Stimulated activated CD4-positive, alpha-beta T cell treated with anti-CD3 and anti-CD28 coated beads, TNF-alpha, amount 100 ng/mL, for 48 hours (primary cell): ENCODE measurements around the gene EHHADH.
"Not testable (repeated sequence)": the region's sequence is repeated elsewhere in the genome, so short reads cannot be mapped to it uniquely, and the experiment has no call there.

Experiments
- DNase-seq, 3 donors: peaks; one replicate each; pipeline ENCODE4 v3.0.0-alpha.2; 2020; ENCODE audit warnings: low read depth in 3 of 3

EHHADH gene

DNA sequence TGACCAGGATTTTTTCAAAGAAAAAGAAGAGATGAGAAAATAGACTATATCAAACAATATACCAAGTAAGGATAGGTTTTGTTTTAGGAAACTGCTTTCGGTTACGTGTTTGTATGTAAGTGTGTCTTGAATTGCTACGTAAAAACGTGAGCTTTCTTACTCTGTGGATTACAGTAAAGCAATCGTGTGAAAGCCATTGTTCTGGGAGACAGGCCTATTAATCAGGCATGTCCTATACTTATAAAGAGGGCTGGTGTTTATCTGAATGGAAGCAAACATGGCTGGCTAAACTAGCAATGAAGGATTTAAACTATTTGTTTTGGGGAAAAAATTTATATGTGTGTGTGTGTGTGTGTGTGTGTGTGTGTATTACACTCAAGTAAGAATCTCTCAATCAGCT lies 2.6 kb downstream of the EHHADH start:
- no peak for DNase-seq

DNA sequence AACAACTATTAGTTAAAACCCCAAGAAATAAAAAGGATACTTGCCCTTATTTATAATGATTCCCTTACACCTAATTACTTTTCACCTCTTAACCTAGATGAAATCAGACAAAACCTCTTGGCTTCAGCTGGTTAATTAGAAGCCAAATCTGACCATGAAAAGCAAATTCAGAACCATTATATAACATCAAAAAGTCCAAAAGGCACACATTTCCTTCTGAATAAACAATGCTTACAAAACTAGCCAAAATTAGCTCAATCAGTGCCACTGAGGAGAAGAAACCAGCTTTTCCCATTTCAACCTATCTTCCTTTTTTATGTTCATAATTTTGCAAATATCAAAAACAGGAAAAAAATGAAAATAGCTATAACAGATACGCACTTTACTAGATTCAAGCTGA lies 3.2 kb downstream of the EHHADH start:
- DNase-seq: no peak

DNA sequence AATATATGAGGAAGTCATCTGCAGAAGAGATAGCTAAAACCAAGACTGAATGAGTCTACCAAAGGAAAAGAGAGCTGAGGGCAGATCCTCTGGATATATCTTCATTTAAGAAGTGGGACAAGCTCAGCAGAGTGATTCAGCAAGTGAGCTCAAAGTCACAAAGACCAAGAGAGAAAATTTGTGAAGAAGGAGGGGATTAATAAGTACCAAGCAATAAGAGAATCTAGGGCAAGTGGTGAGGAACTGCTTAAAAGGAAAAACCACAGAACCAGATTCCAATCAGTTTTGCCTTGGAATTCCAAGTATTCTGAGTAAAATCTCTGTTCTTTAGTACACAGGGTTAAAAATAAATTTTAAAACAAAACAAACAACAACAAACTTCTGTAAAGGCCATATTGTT lies 3.6 kb downstream of the EHHADH start:
- no peak for DNase-seq

DNA sequence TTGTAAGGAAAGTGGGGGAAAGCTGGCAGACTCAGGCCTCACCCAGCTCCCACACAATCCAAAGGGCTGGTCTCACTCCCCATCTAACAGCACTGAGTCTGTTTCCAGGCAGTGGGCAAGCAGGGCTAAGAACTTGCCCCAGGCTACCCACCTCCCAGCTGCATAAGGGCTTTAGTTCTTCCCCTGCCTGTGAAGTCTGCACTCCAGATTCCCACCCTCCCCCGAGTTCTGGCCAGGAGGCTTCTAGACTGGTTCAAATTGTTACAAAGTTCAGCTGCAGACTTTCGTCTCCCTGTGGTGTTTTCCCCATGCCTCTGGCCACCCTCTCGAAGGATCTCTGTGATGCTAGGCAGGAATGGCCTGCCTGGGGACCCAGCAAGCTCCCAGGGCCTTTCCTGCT lies 11.2 kb downstream of the EHHADH start:
- DNase-seq: no peak

DNA sequence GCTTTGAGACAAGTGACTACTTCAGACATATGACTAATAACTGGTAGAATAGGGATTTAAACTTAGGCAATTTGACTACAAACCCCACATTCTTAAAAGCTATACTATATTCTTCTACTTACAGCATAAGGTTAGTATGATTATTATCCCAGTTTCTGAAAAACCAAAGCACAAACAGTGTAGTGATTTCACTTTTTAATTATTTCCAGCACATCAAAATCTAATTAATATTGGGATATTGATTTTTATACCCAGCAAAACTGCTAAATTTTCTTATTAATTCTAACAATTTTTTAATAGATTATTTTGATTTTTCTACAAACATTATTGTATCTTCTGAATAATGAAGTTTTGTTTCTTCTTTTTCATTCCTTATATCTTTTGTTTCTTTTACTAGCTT lies 16.9 kb downstream of the EHHADH start:
- DNase-seq: no peak

DNA sequence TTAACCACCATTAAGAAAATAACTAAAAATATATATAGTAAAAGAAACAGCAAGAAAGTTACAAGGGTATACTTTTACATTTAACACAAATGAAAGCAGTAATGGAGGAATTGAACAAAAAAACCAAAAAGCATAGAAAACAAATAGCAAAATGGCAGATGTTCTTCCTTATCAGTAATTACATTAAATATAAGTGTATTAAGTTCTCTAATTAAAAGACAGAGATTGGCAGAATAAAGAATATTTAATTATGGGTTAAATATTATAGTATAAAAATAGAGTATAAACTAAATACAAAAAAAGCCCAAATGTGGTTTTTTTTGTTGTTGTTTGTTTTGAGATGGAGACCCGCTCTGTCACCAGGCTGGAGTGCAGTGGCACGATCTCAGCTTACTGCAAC lies 20.5 kb downstream of the EHHADH start:
- no peak for DNase-seq

DNA sequence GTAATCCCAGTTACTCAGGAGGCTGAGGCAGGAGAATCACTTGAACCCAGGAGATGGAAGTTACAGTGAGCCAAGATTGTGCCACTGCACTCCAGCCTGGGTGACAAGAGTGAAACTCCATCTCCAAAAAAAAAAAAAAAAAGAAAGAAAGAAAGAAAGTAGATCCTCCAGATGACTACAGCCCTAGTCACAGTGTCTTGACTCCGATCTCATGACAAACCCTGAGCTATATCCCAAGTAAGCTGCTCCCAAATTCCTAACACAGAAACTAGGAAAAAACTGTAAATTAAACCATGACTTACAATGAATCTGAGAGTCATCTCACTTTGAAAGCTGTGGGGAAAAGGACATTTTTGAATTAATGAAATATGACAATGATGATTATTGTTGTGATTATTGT lies 27.3 kb downstream of the EHHADH start:
- DNase-seq: not testable (repeated sequence)

DNA sequence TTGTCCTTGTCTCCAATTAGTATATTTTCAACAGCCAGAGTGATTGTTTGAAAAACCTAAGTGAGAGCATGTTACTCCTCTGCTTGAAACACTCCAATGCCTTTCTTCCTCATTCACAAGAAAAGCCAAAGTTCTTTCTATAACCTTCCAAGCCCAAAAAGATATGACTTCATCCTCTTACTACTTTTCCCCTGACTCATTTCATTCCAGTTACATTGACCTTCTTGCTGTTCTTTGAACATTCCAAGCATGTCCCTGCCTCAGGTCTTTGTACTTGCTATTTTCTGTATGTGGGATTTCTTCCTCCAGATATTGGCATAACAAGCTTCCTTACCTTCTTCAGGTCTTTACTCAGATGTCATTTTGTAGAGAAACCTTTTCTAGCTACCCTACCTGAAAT lies 28.3 kb downstream of the EHHADH start:
- DNase-seq: no peak

DNA sequence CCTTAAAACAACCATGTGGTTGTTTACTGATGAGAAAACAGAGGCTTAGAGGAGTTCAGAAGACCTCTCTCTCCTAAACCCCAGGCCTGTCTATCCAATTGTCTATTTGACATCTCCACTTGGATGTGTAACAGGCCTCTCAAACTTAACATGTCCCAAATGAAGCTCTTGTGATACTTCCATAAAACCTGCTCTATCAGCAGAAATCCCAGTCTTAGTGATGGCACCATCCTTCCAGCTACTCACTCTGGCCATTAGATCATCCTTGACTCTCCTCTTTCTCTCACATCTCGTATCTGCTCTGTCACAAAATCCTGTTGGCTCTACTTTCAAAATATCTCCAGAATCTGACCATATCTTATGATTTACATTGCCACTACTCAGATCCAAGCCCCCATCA lies 28.8 kb downstream of the EHHADH start:
- DNase-seq: no peak

DNA sequence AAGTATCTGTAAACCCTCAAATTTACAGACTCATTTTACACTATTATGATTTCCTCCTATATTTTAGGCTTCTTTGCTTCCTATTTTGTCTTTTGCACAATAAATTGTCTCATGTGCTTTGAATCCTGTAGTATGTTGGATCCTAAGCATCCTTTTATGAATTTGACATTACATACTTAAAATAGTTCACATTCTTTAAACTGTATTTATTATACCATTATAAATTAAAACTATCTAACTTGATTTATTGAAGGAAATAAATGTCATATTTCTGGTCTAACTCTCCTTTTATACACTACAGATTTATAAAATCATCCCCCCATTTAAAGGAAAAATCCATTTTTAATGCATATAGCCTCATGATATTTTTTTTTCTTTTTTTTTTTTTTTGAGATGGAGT lies 32.6 kb downstream of the EHHADH start:
- no peak for DNase-seq

DNA sequence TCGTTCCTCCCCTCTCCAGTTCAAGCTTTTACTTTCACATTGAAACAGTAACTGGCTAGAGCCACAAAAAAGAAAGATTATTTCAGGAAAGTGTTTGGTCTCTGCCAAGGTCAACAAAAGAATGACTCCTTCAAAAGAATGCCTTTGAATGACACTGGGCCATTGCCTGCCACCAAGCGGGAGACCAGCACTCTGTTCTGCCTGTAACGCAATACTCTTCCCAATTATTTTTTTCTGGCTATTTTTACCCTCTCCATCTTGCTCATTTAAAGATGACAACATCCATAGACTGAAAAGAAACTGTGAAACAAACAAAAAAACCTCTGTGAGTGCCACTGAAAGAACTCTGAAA lies 37.3 kb downstream of the EHHADH start:
- no peak for DNase-seq

DNA sequence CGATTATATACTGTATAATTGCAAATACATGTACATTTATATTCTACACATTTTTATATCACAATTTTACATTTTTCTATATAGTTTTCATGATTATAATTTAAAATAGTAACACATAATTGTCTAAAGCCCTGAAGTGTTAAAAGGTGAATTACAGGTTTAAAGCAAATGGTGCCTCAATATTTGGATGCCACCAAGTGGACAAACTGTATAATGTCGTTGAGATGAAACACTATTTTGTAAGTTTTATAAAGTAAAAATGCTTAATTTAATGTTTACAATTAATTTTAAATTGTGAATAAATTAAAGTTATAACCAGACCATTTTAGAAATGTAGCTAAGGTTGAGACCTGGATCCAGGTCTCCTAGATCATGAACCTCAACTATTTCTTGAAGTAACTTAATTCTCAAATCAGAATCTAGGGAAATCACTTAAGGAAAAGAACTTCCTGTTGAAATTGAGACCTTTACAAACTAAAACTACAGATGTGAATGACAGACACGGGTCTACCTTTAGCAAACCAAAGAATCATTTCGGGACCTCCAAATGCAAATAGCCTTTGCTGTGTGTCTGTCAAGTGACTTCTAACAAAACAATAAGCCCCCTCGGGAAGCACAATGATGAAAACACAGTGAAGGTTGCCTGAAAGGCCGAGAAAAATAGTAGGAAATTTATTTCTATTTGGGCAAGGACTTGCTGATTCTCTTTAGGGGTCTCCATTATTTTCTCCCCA lies 37.8 kb downstream of the EHHADH start:
- DNase-seq: no peak

DNA sequence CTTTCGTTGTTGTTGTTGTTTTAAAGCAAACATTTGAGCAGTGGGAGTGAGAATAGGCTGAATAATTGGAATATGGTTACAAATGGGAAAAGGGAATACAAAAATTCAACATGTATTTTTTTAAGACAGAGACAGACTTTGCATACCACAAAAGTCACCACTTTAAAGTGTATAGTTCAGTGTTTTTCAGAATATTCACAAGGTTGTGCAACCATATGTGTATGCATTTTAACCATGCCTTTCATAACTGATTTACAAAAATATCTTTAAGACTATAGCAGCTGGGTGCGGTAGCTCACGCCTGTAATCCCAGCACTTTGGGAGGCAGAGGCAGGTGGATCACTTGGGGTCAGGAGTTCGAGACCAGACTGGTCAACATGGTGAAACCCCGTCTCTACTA lies 41.3 kb downstream of the EHHADH start:
- DNase-seq: no peak

DNA sequence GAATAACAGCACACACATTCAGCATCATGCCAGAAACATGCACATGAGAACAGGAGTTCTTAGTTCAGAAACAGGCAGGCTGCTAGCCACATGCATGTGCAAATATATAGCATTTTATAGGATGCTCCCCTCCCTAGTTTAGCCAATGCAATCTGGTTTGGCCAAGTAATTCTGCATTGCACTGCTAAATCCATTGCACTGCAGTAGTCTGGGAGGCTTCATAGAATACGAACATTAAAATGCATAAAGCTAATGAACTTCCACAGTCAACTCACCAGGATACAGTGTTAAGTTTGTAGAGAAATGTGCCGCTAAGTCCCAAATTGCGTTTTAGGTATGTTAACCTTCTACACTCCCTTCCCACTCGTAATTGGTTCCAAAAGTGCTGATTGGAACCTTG lies 41.8 kb downstream of the EHHADH start:
- no peak for DNase-seq

DNA sequence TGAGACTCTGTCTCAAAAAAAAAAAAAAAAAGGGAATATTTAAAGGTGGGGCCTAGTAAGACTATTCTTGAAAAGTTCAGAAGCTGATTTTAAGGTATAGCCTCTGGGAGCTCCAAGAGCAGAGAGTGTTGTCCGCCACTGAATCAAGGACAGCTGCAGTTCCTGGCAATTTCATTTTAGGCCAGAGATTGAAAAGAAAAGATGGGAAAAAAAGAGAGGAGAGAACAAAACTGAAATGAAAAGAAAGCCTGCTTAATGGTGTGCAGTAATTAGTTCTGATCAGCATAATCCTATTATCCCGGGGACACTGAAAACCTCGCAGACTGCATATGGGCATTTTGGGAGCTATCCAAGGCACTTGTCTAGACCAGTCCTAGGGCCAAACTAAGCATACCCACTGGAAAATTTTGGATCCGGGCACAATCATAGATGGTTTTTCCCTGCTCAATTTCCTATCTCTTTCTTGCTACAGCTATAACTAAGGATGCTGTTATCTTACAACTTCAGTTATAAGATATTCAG lies 43.2 kb downstream of the EHHADH start:
- DNase-seq: no peak

DNA sequence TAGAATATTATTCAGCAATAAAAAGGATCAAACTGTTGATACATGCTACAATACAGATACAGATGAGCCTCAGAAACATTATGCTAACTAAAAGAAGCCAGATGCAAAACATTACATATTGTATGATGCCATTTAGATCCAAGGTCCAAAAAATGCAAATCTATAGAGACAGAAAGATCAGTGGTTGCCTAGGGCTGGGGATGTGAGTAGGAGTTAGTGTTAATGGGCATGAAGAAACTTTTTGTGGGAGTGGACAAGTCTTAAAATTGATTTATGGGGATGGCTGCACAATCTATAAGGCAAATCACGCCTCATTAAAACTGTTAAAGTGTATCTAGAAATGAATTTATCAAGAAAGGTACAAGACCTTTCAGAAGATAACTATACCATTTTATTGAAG lies 45.0 kb downstream of the EHHADH start:
- DNase-seq: no peak

DNA sequence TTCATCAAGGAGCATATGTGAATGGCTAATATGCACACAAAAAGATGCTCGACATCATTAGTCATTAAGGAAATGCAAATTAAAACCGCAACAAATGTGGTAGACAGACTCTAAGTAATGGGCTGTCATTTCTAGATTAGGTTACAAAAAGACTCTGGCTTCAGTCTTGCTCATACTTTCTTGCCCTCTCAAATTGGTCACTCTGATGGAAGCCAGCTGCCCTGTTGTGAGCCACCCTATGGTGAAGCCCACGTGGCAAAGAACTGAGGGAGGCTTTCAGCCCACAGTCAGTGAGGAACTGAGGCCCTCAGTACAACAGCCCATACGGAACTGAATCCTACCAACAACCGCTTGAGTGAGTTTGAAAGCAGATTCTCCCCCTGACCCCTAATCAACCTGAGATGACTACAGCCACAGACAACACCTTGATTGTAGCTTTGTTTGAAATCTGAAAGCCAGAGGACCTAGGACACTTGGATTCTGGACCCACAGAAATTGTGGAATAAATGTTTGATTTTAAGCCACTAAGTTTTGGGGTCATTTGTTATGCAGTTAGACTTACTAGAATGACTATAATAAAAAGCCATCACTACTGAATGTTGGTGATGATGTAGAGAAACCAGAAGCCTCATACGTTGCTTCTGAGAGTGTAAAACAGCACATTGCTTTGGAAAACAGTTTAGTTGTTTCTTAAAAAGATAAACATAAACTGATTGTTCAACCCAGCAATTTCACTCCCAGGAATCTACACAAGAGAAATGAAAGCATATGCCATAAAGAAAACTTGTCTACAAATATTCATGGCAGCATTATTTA lies 45.7 kb downstream of the EHHADH start:
- DNase-seq: no peak

DNA sequence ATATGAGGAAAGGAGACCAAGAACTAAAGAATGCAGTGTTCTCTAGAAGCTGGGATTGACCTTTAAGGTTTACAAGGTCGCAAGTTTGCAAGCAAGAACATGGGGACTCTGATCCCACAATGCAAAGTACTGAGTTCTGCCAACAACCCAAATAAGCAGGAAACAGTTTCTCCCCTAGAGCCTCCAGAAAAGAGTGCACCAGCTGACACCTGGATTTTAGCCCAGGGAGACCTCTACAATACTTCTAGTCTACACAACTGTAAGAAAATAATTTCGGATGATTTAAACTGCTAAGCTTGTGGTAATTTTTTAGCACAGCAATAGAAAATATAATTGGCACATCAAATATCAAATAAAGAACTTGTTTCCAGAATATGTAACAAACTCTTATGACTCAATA lies 46.4 kb downstream of the EHHADH start:
- no peak for DNase-seq

DNA sequence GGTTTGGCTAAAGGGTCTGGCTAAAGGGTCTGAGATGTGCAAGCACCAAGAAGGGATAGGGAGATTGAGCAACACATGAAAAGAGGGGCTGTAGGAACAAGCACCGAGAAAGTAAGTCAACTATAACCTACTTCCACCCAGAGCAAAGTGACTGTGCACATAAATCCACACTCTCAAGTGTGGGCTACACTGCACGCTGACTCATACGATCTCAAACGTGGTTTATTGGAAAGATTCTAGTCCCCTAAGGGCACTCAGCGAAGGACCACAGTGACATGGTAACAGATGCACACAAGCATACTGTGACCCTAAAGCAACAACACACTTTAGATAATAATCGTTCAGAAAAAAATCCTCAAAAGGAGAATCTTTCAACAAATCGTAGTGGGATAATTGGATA lies 48.0 kb downstream of the EHHADH start:
- DNase-seq: no peak

DNA sequence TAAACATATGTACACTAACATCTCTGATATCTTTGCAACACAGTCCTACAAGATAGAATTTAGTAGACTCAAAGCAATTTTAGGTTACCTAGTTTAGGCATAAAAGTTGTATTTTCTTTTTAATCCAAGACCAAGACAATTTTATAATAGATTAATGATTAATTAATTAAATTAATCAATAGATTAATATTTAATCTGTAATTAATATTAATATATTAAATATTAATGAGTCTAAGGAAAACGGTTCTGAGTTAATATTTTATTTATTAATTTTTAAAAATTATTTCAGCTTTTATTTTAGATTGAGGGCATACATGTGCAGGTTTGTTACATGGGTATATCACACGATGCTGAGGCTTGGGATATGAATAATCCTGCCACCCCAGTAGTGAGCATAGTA lies 49.0 kb downstream of the EHHADH start:
- DNase-seq: no peak

DNA sequence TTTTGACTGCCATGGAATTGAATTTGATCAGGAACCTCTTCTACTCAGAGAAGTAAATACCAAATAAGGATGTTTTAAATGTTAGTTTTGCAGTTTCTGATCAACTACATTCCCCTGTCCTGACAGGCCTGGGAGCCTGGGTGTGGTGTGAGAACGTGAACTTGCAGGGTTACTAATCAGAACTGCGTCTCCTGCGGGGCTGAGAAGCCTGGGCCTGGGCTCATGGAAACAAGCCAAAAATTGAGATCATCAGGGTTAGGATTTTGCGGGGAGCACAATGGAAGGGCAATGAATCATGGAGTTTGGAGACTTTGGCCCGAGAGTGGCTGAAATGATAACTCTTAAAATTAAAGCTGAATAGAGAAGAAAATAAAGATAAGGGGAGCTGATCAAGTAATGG lies 53.2 kb downstream of the EHHADH start:
- DNase-seq: no peak

DNA sequence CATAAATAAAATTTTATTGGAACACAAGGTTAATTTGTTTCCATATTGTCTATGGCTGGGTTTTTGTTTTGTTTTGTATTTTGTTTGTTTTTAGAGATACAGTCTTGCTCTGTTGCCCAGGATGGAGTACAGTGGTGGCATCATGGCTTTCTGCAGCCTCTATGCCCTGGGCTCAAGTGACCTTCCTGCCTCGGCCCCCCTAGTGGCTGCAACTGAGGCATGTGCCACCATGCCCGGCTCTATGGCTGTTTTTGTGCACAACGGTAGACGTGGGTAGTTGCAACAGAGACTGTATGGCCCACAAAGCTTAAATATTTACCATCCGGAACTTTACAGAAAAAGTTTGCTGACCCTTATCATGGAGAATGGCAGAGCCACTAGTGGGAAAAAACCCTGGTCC lies 54.2 kb downstream of the EHHADH start:
- DNase-seq: no peak

DNA sequence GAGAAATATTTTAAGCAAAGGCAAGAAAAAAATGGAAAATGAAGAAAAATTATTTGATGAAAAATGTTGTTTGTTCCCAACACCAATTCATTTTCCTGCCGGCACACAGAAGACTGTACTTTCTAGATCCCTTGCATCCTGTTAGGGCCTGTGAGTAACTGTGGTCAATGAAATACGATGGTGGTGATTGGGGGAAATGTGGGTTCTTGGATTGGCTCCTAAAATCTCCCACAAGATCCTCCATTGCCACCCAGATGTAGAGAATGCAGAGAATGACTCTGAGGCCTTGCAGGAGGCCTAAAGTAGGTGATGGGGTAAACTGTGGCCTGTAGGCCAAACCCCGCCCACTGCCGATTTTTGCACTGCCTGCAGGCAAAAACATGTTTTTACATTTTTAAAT lies 54.6 kb downstream of the EHHADH start:
- DNase-seq: no peak
